Vagina (tissue), 2 donors: Measurements from ENCODE around the gene KIAA1671.

Experiments used
- CTCF ChIP-seq, 3 experiments: fragments of 450-650 bp in 2 of 3; fragments of 200-600 bp in 1 of 3; sonication (generic) in 1 of 3; IDR thresholded peaks; one replicate each; pipeline ENCODE4 v1.5.1; 2017 to 2019; ENCODE audit warnings: antibody characterized with exemption in 3 of 3, mild to moderate bottlenecking in 2 of 3, moderate library complexity in 2 of 3
- POLR2A ChIP-seq, 2 donors: fragments of 450-650 bp; IDR thresholded peaks; one replicate each; pipeline ENCODE4 v1.6.1; 2017; ENCODE audit warnings: antibody characterized with exemption in 2 of 2, mild to moderate bottlenecking in 2 of 2, moderate library complexity in 2 of 2

- no peak for TF ChIP-seq CTCF (IDR thresholded peaks at IDR 0.05)
- no peak for TF ChIP-seq POLR2A (IDR thresholded peaks at IDR 0.05)
These were observed 83.2 kb downstream of the KIAA1671 start for GRCh38 chr22:25035715-25036114.
